ENCODE measurements around the gene CHCHD5. TPM values are rescaled to one million over a fixed set of nuclear protein-coding genes. Genes with fewer than 3 reads are reported as not detected.

CHCHD5 gene
- total and polyA plus RNA-seq, 10 of the 15 experiments (the other 5 are each of a cell fraction or from before 2014, with no cell fraction given): 16.4 to 118 (median 45.2) TPM

- no TSS peak for BruUV-seq (replicated peaks)
- TF ChIP-seq JUND (IDR thresholded peaks at IDR 0.05; ENCODE audit: low read depth, low read length): no peak
- no peak for TF ChIP-seq POU2F2 (IDR thresholded peaks at IDR 0.05; ENCODE audit: borderline replicate concordance, low read depth, low read length)
- TF ChIP-seq JUNB (IDR thresholded peaks at IDR 0.05): no peak
- TF ChIP-seq MTA3 (IDR thresholded peaks at IDR 0.05; ENCODE audit: borderline replicate concordance, low read length): no peak
- no peak for TF ChIP-seq IKZF1 (conservative IDR thresholded peaks at IDR 0.05)
- TF ChIP-seq CREB1 (IDR thresholded peaks at IDR 0.05; ENCODE audit: low read depth): no peak
- no peak for TF ChIP-seq NR2F1 (conservative IDR thresholded peaks at IDR 0.05)
- no peak for TF ChIP-seq FOXK2 (IDR thresholded peaks at IDR 0.05)
- H2AFZ ChIP-seq (ENCODE audit: control insufficient read depth, low read depth, low read length): no peak overlapping the region
- no peak for DNase-seq (ENCODE audit: low read depth, low spot score)
- H3K9me3 ChIP-seq (replicated peaks; ENCODE audit: control insufficient read depth, insufficient read depth, low read length): no peaks in the 10 kb centered on the region
- FAIRE-seq: no peak
- no peaks in the 10 kb centered on the region for H4K20me1 ChIP-seq (ENCODE audit: control insufficient read depth, insufficient read depth)
- H3K4me3 ChIP-seq: no peak overlapping the region
- in situ Hi-C loops (cut with MboI): loop anchor here (10.0 kb wide), 1 partner anchor 340 kb away; no protein-coding TSS in a partner anchor
- no peak for ATAC-seq
- no peaks in the 10 kb centered on the region for H3K36me3 ChIP-seq (ENCODE audit: control insufficient read depth in 2 of 2, insufficient read depth in 2 of 2, low read length in 1 of 2)
- ChIA-PET SMC1A (ENCODE audit: uncharacterized antibody, unreplicated experiment) (no interaction called here), CTCF (interaction anchor here (3.3 kb wide), 1 partner anchor 111 kb away, joined by 8 read pairs; no protein-coding TSS in a partner anchor), POLR2A (no interaction called here), RAD21 (ENCODE audit: unreplicated experiment) (no interaction called here)
- peaks cover 0 to 2% of the 10 kb centered on the region in 2 experiments; a peak in 2 of 4 replicates for H3K27me3 ChIP-seq (replicated peaks in 1 of 2; ENCODE audit: control insufficient read depth in 2 of 2, insufficient read depth in 2 of 2, low read length in 1 of 2)
- no peaks in the 10 kb centered on the region for H3K79me2 ChIP-seq (ENCODE audit: control insufficient read depth, insufficient read depth, low read length)
- no peak overlapping the region for H3K4me2 ChIP-seq (ENCODE audit: control insufficient read depth, insufficient read depth)
- intact Hi-C loops (cut with micrococcal nuclease; ENCODE audit: unreplicated experiment): no loop called here
- H3K9ac ChIP-seq (ENCODE audit: control insufficient read depth, insufficient read depth, low read length): no peak overlapping the region
- 44% methylated on average over 13 of the region's 13 CpGs for WGBS (ENCODE audit: insufficient coverage, insufficient replicate concordance, low lambda C conversion rate, missing lambda C conversion rate)
- no peak overlapping the region for H3K27ac ChIP-seq (ENCODE audit: control insufficient read depth, insufficient read depth)
- no peaks in the 10 kb centered on the region for H3K4me1 ChIP-seq (ENCODE audit: control insufficient read depth, insufficient read depth, low read length)
Observed at GRCh38 chr2:112614201-112614840, 29.9 kb downstream of the CHCHD5 start.

DNA sequence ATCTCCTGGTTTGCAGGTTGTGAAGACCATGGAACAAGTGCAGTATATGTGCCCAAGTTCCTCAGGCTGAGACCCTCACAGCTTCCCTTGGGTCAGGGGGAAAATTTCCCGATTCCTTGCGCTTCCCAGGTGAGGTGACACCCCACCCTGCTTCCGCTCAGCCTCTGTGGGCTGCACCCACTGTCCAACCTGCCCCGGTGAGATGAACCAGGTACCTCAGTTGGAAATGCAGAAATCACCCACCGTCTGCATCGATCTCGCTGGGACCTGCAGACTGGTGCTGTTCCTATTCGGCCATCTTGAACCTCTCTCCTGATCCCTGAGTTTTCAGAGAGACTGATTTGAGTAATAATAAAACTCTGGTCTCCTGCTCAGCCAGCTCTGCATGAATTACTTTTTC, 30.6 kb downstream of the CHCHD5 start:
- no peak for FAIRE-seq
- H3K4me3 ChIP-seq: no peak overlapping the region
- in situ Hi-C loops (cut with MboI): loop anchor here (10.0 kb wide), 1 partner anchor 340 kb away; no protein-coding TSS in a partner anchor
- ChIA-PET POLR2A (no interaction called here), SMC1A (ENCODE audit: uncharacterized antibody, unreplicated experiment) (no interaction called here), RAD21 (ENCODE audit: unreplicated experiment) (no interaction called here), CTCF (interaction anchor here (3.3 kb wide), 1 partner anchor 110 kb away, joined by 8 read pairs; no protein-coding TSS in a partner anchor)
- DNase-seq (ENCODE audit: low read depth, low spot score): no peak
- no peaks in the 10 kb centered on the region for H4K20me1 ChIP-seq (ENCODE audit: control insufficient read depth, insufficient read depth)
- H3K4me1 ChIP-seq (ENCODE audit: control insufficient read depth, insufficient read depth, low read length): no peaks in the 10 kb centered on the region
- H3K27me3 ChIP-seq (replicated peaks in 1 of 2; ENCODE audit: control insufficient read depth in 2 of 2, insufficient read depth in 2 of 2, low read length in 1 of 2): peaks cover 0 to 2% of the 10 kb centered on the region in 2 experiments; a peak in 3 of 4 replicates
- H3K27ac ChIP-seq (ENCODE audit: control insufficient read depth, insufficient read depth): no peak overlapping the region
- H3K4me2 ChIP-seq (ENCODE audit: control insufficient read depth, insufficient read depth): no peak overlapping the region
- no peak overlapping the region for H3K9ac ChIP-seq (ENCODE audit: control insufficient read depth, insufficient read depth, low read length)
- no peak overlapping the region for H2AFZ ChIP-seq (ENCODE audit: control insufficient read depth, low read depth, low read length)
- 60% methylated on average over 8 of the region's 8 CpGs for WGBS (ENCODE audit: insufficient coverage, insufficient replicate concordance, low lambda C conversion rate, missing lambda C conversion rate)
- no TSS peak for BruUV-seq (replicated peaks)
- H3K9me3 ChIP-seq (replicated peaks; ENCODE audit: control insufficient read depth, insufficient read depth, low read length): no peaks in the 10 kb centered on the region
- H3K79me2 ChIP-seq (ENCODE audit: control insufficient read depth, insufficient read depth, low read length): no peaks in the 10 kb centered on the region
- intact Hi-C loops (cut with micrococcal nuclease; ENCODE audit: unreplicated experiment): no loop called here
- H3K36me3 ChIP-seq (ENCODE audit: control insufficient read depth in 2 of 2, insufficient read depth in 2 of 2, low read length in 1 of 2): no peaks in the 10 kb centered on the region
- ATAC-seq: no peak
- TF ChIP-seq JUND (IDR thresholded peaks at IDR 0.05; ENCODE audit: low read depth, low read length): no peak
- TF ChIP-seq, protein P1, sequence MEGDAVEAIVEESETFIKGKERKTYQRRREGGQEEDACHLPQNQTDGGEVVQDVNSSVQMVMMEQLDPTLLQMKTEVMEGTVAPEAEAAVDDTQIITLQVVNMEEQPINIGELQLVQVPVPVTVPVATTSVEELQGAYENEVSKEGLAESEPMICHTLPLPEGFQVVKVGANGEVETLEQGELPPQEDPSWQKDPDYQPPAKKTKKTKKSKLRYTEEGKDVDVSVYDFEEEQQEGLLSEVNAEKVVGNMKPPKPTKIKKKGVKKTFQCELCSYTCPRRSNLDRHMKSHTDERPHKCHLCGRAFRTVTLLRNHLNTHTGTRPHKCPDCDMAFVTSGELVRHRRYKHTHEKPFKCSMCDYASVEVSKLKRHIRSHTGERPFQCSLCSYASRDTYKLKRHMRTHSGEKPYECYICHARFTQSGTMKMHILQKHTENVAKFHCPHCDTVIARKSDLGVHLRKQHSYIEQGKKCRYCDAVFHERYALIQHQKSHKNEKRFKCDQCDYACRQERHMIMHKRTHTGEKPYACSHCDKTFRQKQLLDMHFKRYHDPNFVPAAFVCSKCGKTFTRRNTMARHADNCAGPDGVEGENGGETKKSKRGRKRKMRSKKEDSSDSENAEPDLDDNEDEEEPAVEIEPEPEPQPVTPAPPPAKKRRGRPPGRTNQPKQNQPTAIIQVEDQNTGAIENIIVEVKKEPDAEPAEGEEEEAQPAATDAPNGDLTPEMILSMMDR (IDR thresholded peaks at IDR 0.05 in 2 of 3, conservative IDR thresholded peaks at IDR 0.05 in 1 of 3; ENCODE audit: control insufficient read depth in 2 of 3, extremely low read depth in 1 of 3, insufficient read depth in 1 of 3, low read depth in 3 of 3, low read length in 3 of 3): no peak
- TF ChIP-seq USF1 (IDR thresholded peaks at IDR 0.05; ENCODE audit: borderline replicate concordance, extremely low read length, insufficient read depth, low read depth, low read length): no peak
- TF ChIP-seq TARDBP (IDR thresholded peaks at IDR 0.05; ENCODE audit: borderline replicate concordance): no peak
- TF ChIP-seq CEBPB (IDR thresholded peaks at IDR 0.05; ENCODE audit: borderline replicate concordance in 1 of 2, low read depth in 2 of 2, low read length in 2 of 2): no peak
- no peak for TF ChIP-seq FOS (IDR thresholded peaks at IDR 0.05; ENCODE audit: borderline replicate concordance, extremely low read depth, insufficient read length)
- no peak for TF ChIP-seq ZNF274 (IDR thresholded peaks at IDR 0.05; ENCODE audit: insufficient read depth, insufficient read length)
- no peak for TF ChIP-seq TCF3 (IDR thresholded peaks at IDR 0.05; ENCODE audit: borderline replicate concordance, insufficient read depth, low read depth, low read length)
